ENCODE data around the gene KCNH6. TPM values are rescaled to one million over a fixed set of nuclear protein-coding genes. Genes with fewer than 3 reads are reported as not detected.

The KCNH6 gene
- total RNA-seq, 1 experiment from 2014 or later, result not detected

DNA sequence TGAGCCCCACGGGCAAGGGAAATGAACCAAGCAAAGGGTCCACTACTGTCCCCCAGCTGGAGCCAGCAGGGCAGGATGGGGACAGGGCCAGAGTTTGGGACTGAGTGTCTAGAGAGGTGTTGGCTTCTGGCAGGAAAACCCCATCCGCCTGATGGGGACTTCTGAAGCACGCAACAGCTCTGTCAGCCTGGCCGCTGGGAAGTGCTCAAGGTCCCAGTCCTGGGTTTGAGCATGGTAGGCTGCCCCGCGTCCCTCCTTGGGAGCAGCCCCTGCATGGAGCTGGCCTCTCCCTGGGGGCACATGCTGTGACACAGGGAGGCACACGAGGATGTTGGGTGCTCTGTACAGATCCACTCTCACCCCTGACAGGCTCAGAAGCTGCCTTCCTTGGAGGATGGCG lies 31.7 kb upstream of the KCNH6 start:
- Histone ChIP-seq H3K36me3 (ENCODE audit: insufficient read depth, low read length, poor library complexity, severe bottlenecking) (no peaks in the 10 kb centered on the region), H3K27me3 (replicated peaks; ENCODE audit: insufficient read depth, low read depth, low read length, poor library complexity) (no peaks in the 10 kb centered on the region), H3K9me3 (ENCODE audit: low read depth, low read length, poor library complexity, severe bottlenecking) (no peaks in the 10 kb centered on the region), H3K27ac (ENCODE audit: low read depth, low read length, poor library complexity, severe bottlenecking) (no peak overlapping the region), H3K4me3 (ENCODE audit: low read depth, low read length, poor library complexity, severe bottlenecking) (no peak overlapping the region), H3K4me1 (ENCODE audit: insufficient read depth, low read length, poor library complexity, severe bottlenecking) (no peaks in the 10 kb centered on the region)
- CTCF ChIA-PET, result interaction anchor here (0.6 kb wide), 1 partner anchor 117 kb away, joined by 3 read pairs; no protein-coding TSS in a partner anchor
- intact Hi-C loops (cut with micrococcal nuclease; ENCODE audit: unreplicated experiment), result no loop called here
- DNase-seq (ENCODE audit: low spot score), result no peak
- POLR2A ChIA-PET (ENCODE audit: low non-redundant PET), result interaction anchor here (0.5 kb wide), 1 partner anchor 9 kb away, joined by 12 read pairs; no protein-coding TSS in a partner anchor
- BruUV-seq (replicated peaks), result no TSS peak
- TF ChIP-seq EZH2 (IDR thresholded peaks at IDR 0.05; ENCODE audit: borderline replicate concordance, low read depth, low read length, poor library complexity, severe bottlenecking), result no peak
- TF ChIP-seq CTCF (conservative IDR thresholded peaks at IDR 0.05; ENCODE audit: low read depth, low read length), result no peak

- CTCF ChIA-PET, result interaction anchor here (0.6 kb wide), 1 partner anchor 116 kb away, joined by 3 read pairs; no protein-coding TSS in a partner anchor
- Histone ChIP-seq H3K4me1 (ENCODE audit: insufficient read depth, low read length, poor library complexity, severe bottlenecking) (no peaks in the 10 kb centered on the region), H3K4me3 (ENCODE audit: low read depth, low read length, poor library complexity, severe bottlenecking) (no peak overlapping the region), H3K27me3 (replicated peaks; ENCODE audit: insufficient read depth, low read depth, low read length, poor library complexity) (no peaks in the 10 kb centered on the region), H3K27ac (ENCODE audit: low read depth, low read length, poor library complexity, severe bottlenecking) (no peak overlapping the region), H3K9me3 (ENCODE audit: low read depth, low read length, poor library complexity, severe bottlenecking) (no peaks in the 10 kb centered on the region), H3K36me3 (ENCODE audit: insufficient read depth, low read length, poor library complexity, severe bottlenecking) (no peaks in the 10 kb centered on the region)
- no TSS peak for BruUV-seq (replicated peaks)
- TF ChIP-seq CTCF (conservative IDR thresholded peaks at IDR 0.05; ENCODE audit: low read depth, low read length), result no peak
- no peak for TF ChIP-seq EZH2 (IDR thresholded peaks at IDR 0.05; ENCODE audit: borderline replicate concordance, low read depth, low read length, poor library complexity, severe bottlenecking)
- intact Hi-C loops (cut with micrococcal nuclease; ENCODE audit: unreplicated experiment), result no loop called here
- POLR2A ChIA-PET (ENCODE audit: low non-redundant PET), result interaction anchor here (0.5 kb wide), 1 partner anchor 8 kb away, joined by 12 read pairs; no protein-coding TSS in a partner anchor
- no peak for DNase-seq (ENCODE audit: low spot score)
Observed at GRCh38 chr17:63491977-63492618, 31.1 kb upstream of the KCNH6 start.

GRCh38 chr17:63492940-63493339 lies 30.2 kb upstream of the KCNH6 start:
- Histone ChIP-seq H3K4me1 (ENCODE audit: insufficient read depth, low read length, poor library complexity, severe bottlenecking) (no peaks in the 10 kb centered on the region), H3K36me3 (ENCODE audit: insufficient read depth, low read length, poor library complexity, severe bottlenecking) (no peaks in the 10 kb centered on the region), H3K27ac (ENCODE audit: low read depth, low read length, poor library complexity, severe bottlenecking) (no peak overlapping the region), H3K4me3 (ENCODE audit: low read depth, low read length, poor library complexity, severe bottlenecking) (no peak overlapping the region), H3K9me3 (ENCODE audit: low read depth, low read length, poor library complexity, severe bottlenecking) (no peaks in the 10 kb centered on the region), H3K27me3 (replicated peaks; ENCODE audit: insufficient read depth, low read depth, low read length, poor library complexity) (no peaks in the 10 kb centered on the region)
- no peak for DNase-seq (ENCODE audit: low spot score)
- CTCF ChIA-PET, result no interaction called here
- BruUV-seq (replicated peaks), result no TSS peak
- intact Hi-C loops (cut with micrococcal nuclease; ENCODE audit: unreplicated experiment), result no loop called here
- POLR2A ChIA-PET (ENCODE audit: low non-redundant PET), result no interaction called here
- TF ChIP-seq EZH2 (IDR thresholded peaks at IDR 0.05; ENCODE audit: borderline replicate concordance, low read depth, low read length, poor library complexity, severe bottlenecking) (no peak), CTCF (conservative IDR thresholded peaks at IDR 0.05; ENCODE audit: low read depth, low read length) (no peak)

Measured in A673 (cell line).